Ascending aorta (tissue), 2 donors: Measurements from ENCODE around the gene SLC43A2. TPM values are rescaled to one million over a fixed set of nuclear protein-coding genes. Genes with fewer than 3 reads are reported as not detected.

Experiments
- DNase-seq, 2 donors: peaks; one replicate each; pipeline ENCODE4 v3.0.0-alpha.2; 2019; ENCODE audit warnings: low spot score in 2 of 2
- H3K27ac ChIP-seq, 2 donors: fragments of 200-600 bp; sonication (generic); one replicate each; pipeline ENCODE4 v1.5.1; 2016 to 2017; ENCODE audit warnings: mild to moderate bottlenecking in 1 of 2
- H3K27me3 ChIP-seq: fragments of 200-600 bp; sonication (generic); one replicate; pipeline ENCODE4 v1.5.1; 2017
- H3K36me3 ChIP-seq, 2 donors: fragments of 200-600 bp; sonication (generic); one replicate each; pipeline ENCODE4 v1.5.1; 2016
- H3K4me1 ChIP-seq, 2 donors: fragments of 200-600 bp; sonication (generic); one replicate each; pipeline ENCODE4 v1.5.1; 2016 to 2017; ENCODE audit warnings: mild to moderate bottlenecking in 1 of 2
- H3K4me3 ChIP-seq, 2 donors: fragments of 200-600 bp; sonication (generic); one replicate each; pipeline ENCODE4 v1.5.1; 2016 to 2017; ENCODE audit warnings: mild to moderate bottlenecking in 1 of 2
- H3K9me3 ChIP-seq, 2 donors: fragments of 200-600 bp; sonication (generic); one replicate each; pipeline ENCODE4 v1.5.1; 2016
- intact Hi-C: fragments of 100-400 bp; cut with DNase I; formaldehyde crosslinking; loops from one replicate; pipeline ENCODE4 v1.15.1; 2023
- total RNA-seq: library from RNA; depleted of rRNA; stranded (reverse); fragments of >200 nt; gene quantifications from one replicate; pipeline ENCODE4 v1.1.0, GENCODE V29; 2016
- TF ChIP-seq, protein P1 (sequence below), 3 experiments: fragments of 200-600 bp in 2 of 3; fragments of 450-650 bp in 1 of 3; sonication (generic) in 2 of 3; IDR thresholded peaks; one replicate each; pipeline ENCODE4 v1.5.1; 2016 to 2019; ENCODE audit warnings: antibody characterized with exemption in 3 of 3, mild to moderate bottlenecking in 1 of 3, moderate library complexity in 1 of 3

The SLC43A2 gene
- total RNA-seq, 1 donor from 2014 or later, result 27.6 TPM

DNA sequence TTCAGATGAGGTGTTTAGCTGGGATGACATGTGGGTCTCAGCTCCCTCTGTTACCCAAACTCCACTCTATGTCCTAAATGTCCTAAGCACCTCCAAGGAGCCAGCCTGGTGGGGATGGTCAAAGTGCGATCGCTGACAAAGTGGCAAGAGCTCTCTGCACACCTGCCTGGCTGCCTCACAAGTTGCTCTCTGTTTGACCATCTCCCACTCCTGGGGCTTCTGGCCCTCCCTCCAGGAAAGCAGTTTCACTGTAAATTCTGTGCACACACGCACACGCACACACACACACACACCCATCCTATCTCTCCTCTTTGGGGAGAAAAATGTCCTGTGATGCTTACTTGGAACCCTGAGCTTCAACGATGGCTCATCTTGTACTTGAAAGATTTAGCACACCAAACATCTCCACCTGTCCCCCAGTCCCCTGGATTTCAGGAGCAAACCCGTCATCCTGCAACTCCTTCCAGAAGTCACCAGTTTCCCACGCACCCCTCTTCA lies 67.7 kb downstream of the SLC43A2 start:
- H3K27ac ChIP-seq, result peak overlapping the region in 1 of 2 donors; percentile 91
- no peaks in the 10 kb centered on the region for H3K36me3 ChIP-seq
- DNase-seq, result no peak
- peak overlapping the region; percentile 97 to 98 for H3K4me3 ChIP-seq
- H3K27me3 ChIP-seq, result no peaks in the 10 kb centered on the region
- TF ChIP-seq, protein P1, sequence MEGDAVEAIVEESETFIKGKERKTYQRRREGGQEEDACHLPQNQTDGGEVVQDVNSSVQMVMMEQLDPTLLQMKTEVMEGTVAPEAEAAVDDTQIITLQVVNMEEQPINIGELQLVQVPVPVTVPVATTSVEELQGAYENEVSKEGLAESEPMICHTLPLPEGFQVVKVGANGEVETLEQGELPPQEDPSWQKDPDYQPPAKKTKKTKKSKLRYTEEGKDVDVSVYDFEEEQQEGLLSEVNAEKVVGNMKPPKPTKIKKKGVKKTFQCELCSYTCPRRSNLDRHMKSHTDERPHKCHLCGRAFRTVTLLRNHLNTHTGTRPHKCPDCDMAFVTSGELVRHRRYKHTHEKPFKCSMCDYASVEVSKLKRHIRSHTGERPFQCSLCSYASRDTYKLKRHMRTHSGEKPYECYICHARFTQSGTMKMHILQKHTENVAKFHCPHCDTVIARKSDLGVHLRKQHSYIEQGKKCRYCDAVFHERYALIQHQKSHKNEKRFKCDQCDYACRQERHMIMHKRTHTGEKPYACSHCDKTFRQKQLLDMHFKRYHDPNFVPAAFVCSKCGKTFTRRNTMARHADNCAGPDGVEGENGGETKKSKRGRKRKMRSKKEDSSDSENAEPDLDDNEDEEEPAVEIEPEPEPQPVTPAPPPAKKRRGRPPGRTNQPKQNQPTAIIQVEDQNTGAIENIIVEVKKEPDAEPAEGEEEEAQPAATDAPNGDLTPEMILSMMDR (IDR thresholded peaks at IDR 0.05), result no peak
- H3K4me1 ChIP-seq, result peaks cover 7 to 17% of the 10 kb centered on the region in 2 donors
- no peaks in the 10 kb centered on the region for H3K9me3 ChIP-seq
- intact Hi-C loops, result loop anchor here (5.0 to 10.0 kb wide), 2 partner anchors 156 to 484 kb away; partner anchors contain the start of gene OVCA2

DNA sequence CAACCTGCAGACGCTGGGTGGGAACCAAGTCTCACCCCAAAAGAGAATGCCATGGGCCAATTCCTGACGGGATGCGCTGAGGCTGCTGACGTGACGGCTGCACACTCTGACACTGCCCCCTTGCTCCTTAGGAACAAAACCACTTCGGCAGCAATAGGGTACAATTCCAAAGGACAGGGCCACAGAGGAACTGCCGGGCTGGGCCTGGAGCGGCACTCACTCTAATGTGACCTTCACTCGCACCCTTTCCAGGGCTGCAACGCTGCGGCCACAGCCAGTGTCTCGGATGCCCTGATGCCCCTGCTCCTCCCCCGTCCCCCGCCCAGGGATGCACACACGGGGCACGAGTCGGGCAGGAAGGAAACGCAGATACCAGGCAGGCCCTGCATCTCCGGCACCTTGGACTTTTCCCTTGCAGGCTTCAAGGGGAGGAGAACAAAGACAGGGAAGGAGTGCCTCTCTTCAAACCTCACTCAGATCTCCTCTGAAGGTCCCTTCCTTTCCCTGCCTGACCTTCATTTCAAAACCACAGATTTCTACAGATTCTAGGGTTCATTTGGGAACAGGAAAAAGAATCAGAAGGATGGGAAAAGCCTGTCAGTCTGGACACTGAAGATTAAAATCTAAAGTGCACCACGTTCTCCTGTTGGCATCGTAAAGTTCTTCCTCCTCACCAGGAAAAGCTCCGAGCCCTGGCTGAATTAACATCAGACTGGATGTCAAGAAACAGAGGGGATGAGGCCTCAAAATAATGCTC lies 68.4 kb downstream of the SLC43A2 start:
- TF ChIP-seq, protein P1 (IDR thresholded peaks at IDR 0.05), result no peak
- no peak overlapping the region for H3K4me3 ChIP-seq

GRCh38 chr17:1559047-1560043 lies 69.3 kb downstream of the SLC43A2 start:
- Histone ChIP-seq H3K4me1 (peaks cover 7 to 17% of the 10 kb centered on the region in 2 donors), H3K9me3 (no peaks in the 10 kb centered on the region), H3K4me3 (no peak overlapping the region), H3K36me3 (no peaks in the 10 kb centered on the region), H3K27me3 (no peaks in the 10 kb centered on the region), H3K27ac (no peak overlapping the region)
- TF ChIP-seq, protein P1 (IDR thresholded peaks at IDR 0.05), result no peak
- intact Hi-C loops, result loop anchor here (5.0 to 10.0 kb wide), 2 partner anchors 158 to 485 kb away; partner anchors contain the start of gene OVCA2
- DNase-seq, result no peak

More for the DNA sequence above, 68.4 kb downstream of the SLC43A2 start:
- Histone ChIP-seq H3K36me3 (no peaks in the 10 kb centered on the region), H3K27ac (no peak overlapping the region), H3K9me3 (no peaks in the 10 kb centered on the region), H3K4me1 (peaks cover 7 to 17% of the 10 kb centered on the region in 2 donors), H3K27me3 (no peaks in the 10 kb centered on the region)
- intact Hi-C loops, result loop anchor here (5.0 to 10.0 kb wide), 2 partner anchors 157 to 485 kb away; partner anchors contain the start of gene OVCA2
- no peak for DNase-seq

- H3K9me3 ChIP-seq, result no peaks in the 10 kb centered on the region
- DNase-seq, result no peak
- H3K27me3 ChIP-seq, result no peaks in the 10 kb centered on the region
- H3K27ac ChIP-seq, result no peak overlapping the region
- intact Hi-C loops, result no loop called here
- H3K4me3 ChIP-seq, result no peak overlapping the region
- peaks cover 7 to 17% of the 10 kb centered on the region in 2 donors for H3K4me1 ChIP-seq
- TF ChIP-seq, protein P1 (IDR thresholded peaks at IDR 0.05), result no peak
- peaks cover 0 to 6% of the 10 kb centered on the region in 2 donors for H3K36me3 ChIP-seq
Observed at GRCh38 chr17:1558401-1558800, 70.2 kb downstream of the SLC43A2 start.

- TF ChIP-seq, protein P1 (IDR thresholded peaks at IDR 0.05), result no peak
- H3K4me3 ChIP-seq, result no peak overlapping the region
- no peaks in the 10 kb centered on the region for H3K9me3 ChIP-seq
- intact Hi-C loops, result no loop called here
- peaks cover 7 to 15% of the 10 kb centered on the region in 2 donors for H3K4me1 ChIP-seq
- DNase-seq, result no peak
- H3K27ac ChIP-seq, result peak overlapping the region in 1 of 2 donors; percentile 11
- H3K36me3 ChIP-seq, result peaks cover 0 to 12% of the 10 kb centered on the region in 2 donors
- H3K27me3 ChIP-seq, result no peaks in the 10 kb centered on the region
Observed at GRCh38 chr17:1557355-1558095, 71.1 kb downstream of the SLC43A2 start.
